Upper lobe of right lung (tissue), 1 donor: ENCODE measurements around the gene MYH1. TPM values are rescaled to one million over a fixed set of nuclear protein-coding genes. Genes with fewer than 3 reads are reported as not detected.

Experiments
- ATAC-seq: fragments of 200-7000 bp; cut with Tn5 transposase; one replicate; pipeline ENCODE4 v1.9.1; 2020; ENCODE audit warnings: mild to moderate bottlenecking, moderate library complexity
- DNase-seq: peaks from one replicate; pipeline ENCODE4 v3.0.0-alpha.2; 2020
- H3K27ac ChIP-seq: fragments of 200-600 bp; one replicate; pipeline ENCODE4 v1.8.0; 2022
- H3K27me3 ChIP-seq: fragments of 200-600 bp; one replicate; pipeline ENCODE4 v1.8.0; 2022; ENCODE audit warnings: mild to moderate bottlenecking
- H3K36me3 ChIP-seq: fragments of 200-600 bp; one replicate; pipeline ENCODE4 v1.8.0; 2022
- H3K4me1 ChIP-seq: fragments of 200-600 bp; one replicate; pipeline ENCODE4 v1.8.0; 2022
- H3K4me3 ChIP-seq: fragments of 200-600 bp; one replicate; pipeline ENCODE4 v1.8.0; 2022; ENCODE audit warnings: mild to moderate bottlenecking
- H3K9me3 ChIP-seq: fragments of 200-600 bp; one replicate; pipeline ENCODE4 v1.8.0; 2022
- CTCF ChIP-seq: fragments of 200-600 bp; IDR thresholded peaks from one replicate; pipeline ENCODE4 v1.8.0; 2022; ENCODE audit warnings: antibody characterized with exemption
- intact Hi-C: fragments of 100-400 bp; cut with DNase I; formaldehyde crosslinking; loops from one replicate; pipeline ENCODE4 v1.11.0; 2022
- total RNA-seq: library from RNA; stranded (reverse); fragmentation: NEBNext Ultra II Directional; extraction: Animal tissue kit (Norgen Biotek cat#: 25700); gene quantifications from one replicate; pipeline ENCODE4 v1.2.1, GENCODE V29; 2021
- donor health status: DM: no; HTN: yes; CAD: no; lungs with severe emphysema.

The MYH1 gene
- total RNA-seq, 1 donor from 2014 or later: 0.81 TPM

GRCh38 chr17:10527419-10527818 lies 9.1 kb upstream of the MYH1 start:
- no peaks in the 10 kb centered on the region for H3K36me3 ChIP-seq
- H3K4me1 ChIP-seq: no peaks in the 10 kb centered on the region
- ATAC-seq: no peak
- intact Hi-C loops: no loop called here
- no peaks in the 10 kb centered on the region for H3K9me3 ChIP-seq
- DNase-seq: no peak
- no peaks in the 10 kb centered on the region for H3K27me3 ChIP-seq
- H3K4me3 ChIP-seq: no peak overlapping the region
- H3K27ac ChIP-seq: no peak overlapping the region
- no peak for TF ChIP-seq CTCF

- ATAC-seq: no peak
- H3K4me3 ChIP-seq: no peak overlapping the region
- no peaks in the 10 kb centered on the region for H3K9me3 ChIP-seq
- H3K36me3 ChIP-seq: no peaks in the 10 kb centered on the region
- H3K4me1 ChIP-seq: no peaks in the 10 kb centered on the region
- no peak for TF ChIP-seq CTCF
- intact Hi-C loops: no loop called here
- H3K27ac ChIP-seq: no peak overlapping the region
- no peaks in the 10 kb centered on the region for H3K27me3 ChIP-seq
- DNase-seq: no peak
Measured at GRCh38 chr17:10526517-10526916, 8.2 kb upstream of the MYH1 start.

- no peak overlapping the region for H3K27ac ChIP-seq
- no peak for TF ChIP-seq CTCF
- no peaks in the 10 kb centered on the region for H3K36me3 ChIP-seq
- H3K27me3 ChIP-seq: no peaks in the 10 kb centered on the region
- intact Hi-C loops: no loop called here
- ATAC-seq: no peak
- H3K9me3 ChIP-seq: no peaks in the 10 kb centered on the region
- H3K4me1 ChIP-seq: no peaks in the 10 kb centered on the region
- H3K4me3 ChIP-seq: no peak overlapping the region
- no peak for DNase-seq
Measured at GRCh38 chr17:10523064-10523463, 4.7 kb upstream of the MYH1 start.

GRCh38 chr17:10521949-10522348 lies 3.6 kb upstream of the MYH1 start:
- Histone ChIP-seq H3K4me3 (no peak overlapping the region), H3K27ac (no peak overlapping the region), H3K36me3 (no peaks in the 10 kb centered on the region), H3K9me3 (no peaks in the 10 kb centered on the region), H3K27me3 (no peaks in the 10 kb centered on the region), H3K4me1 (no peaks in the 10 kb centered on the region)
- intact Hi-C loops: no loop called here
- no peak for TF ChIP-seq CTCF
- DNase-seq (no peak), ATAC-seq (no peak)

GRCh38 chr17:10516638-10517037 lies 1.7 kb downstream of the MYH1 start:
- no peak for TF ChIP-seq CTCF

GRCh38 chr17:10516065-10516464 lies 2.3 kb downstream of the MYH1 start:
- intact Hi-C loops: no loop called here
- H3K4me1 ChIP-seq: no peaks in the 10 kb centered on the region
- no peak for ATAC-seq
- DNase-seq: no peak
- H3K9me3 ChIP-seq: no peaks in the 10 kb centered on the region
- H3K27ac ChIP-seq: no peak overlapping the region
- no peaks in the 10 kb centered on the region for H3K36me3 ChIP-seq
- no peak for TF ChIP-seq CTCF
- no peak overlapping the region for H3K4me3 ChIP-seq
- H3K27me3 ChIP-seq: no peaks in the 10 kb centered on the region

More at GRCh38 chr17:10516638-10517037, 1.7 kb downstream of the MYH1 start:
- no peak for DNase-seq
- no peak for ATAC-seq
- H3K9me3 ChIP-seq: no peaks in the 10 kb centered on the region
- no peak overlapping the region for H3K4me3 ChIP-seq
- H3K27me3 ChIP-seq: no peaks in the 10 kb centered on the region
- intact Hi-C loops: no loop called here
- no peak overlapping the region for H3K27ac ChIP-seq
- H3K4me1 ChIP-seq: no peaks in the 10 kb centered on the region
- no peaks in the 10 kb centered on the region for H3K36me3 ChIP-seq
